Stimulated activated CD8-positive, alpha-beta memory T cell treated with anti-CD3 and anti-CD28 coated beads, Interleukin-12 subunit alpha, Interleukin-12 subunit beta, amount 100 ng/mL, for 24 hours (primary cell): ENCODE measurements around the gene MEIS3.
"Not testable (repeated sequence)": the region's sequence is repeated elsewhere in the genome, so short reads cannot be mapped to it uniquely, and the experiment has no call there.

ENCODE experiments used
- DNase-seq: peaks from one replicate; pipeline ENCODE4 v3.0.0-alpha.2; 2020; ENCODE audit errors: extremely low read depth

Gene MEIS3

GRCh38 chr19:47415953-47416642 is 3.2 kb downstream of the MEIS3 start:
- no peak for DNase-seq

DNA sequence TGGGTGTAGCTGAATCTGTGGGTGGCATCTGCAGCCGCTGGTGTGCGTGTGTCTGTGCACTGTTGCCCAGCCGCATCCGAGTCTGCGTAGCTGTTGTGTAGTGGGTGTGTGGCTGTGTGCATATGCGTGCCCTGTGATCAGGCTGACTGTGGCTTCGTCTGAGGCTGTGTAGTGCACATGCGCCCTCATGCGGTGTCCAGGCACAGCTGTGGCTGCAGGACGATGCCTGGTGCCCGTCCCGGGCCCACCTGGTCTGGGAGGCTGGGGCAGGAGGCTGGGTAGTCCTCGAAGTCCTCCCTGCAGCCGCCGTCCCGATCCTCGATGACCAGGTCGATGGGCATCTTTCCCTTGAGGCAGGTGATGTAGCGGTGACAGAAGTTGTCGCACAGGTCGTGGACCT is 4.9 kb downstream of the MEIS3 start:
- DNase-seq = no peak

DNA sequence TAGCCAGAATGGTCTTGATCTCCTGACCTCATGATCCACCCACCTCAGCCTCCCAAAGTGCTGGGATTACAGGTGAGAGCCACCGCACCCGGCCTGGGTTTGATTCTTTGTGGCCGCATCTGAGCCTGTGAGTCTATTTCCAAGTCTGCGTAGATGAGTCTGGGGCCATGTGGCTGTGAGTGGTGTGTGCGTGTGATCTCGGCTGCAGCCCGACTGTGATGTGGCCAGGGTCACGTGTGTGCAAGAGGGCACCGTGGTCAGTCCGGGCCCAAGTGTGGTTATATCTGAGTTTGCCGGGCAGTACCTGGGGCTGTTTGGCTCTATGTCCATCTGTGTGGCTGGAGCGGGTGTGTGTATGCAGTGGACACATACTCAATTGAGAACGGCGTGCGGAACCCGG is 5.4 kb downstream of the MEIS3 start:
- no peak for DNase-seq

DNA sequence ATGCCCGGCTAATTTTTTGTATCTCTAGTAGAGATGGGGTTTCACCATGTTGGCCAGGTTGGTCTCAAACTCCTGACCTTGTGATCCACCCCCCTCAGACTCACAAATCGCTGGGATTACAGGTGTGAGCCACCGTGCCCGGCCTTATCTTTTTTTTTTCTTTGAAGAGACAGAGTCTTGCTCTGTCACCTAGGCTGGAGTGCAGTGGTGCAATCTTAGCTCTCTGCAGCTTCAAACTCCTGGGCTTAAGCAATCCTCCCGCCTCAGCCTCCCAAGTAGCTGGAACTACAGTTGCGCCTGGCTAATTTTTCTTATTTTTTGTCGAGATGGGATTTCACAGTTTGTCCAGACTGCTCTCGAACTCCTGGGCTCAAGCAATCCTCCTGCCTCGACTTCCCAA is 7.6 kb downstream of the MEIS3 start:
- DNase-seq = not testable (repeated sequence)

GRCh38 chr19:47411101-47411500 is 8.2 kb downstream of the MEIS3 start:
- no peak for DNase-seq

- no peak for DNase-seq
Observed at GRCh38 chr19:47408156-47408938, 11.0 kb downstream of the MEIS3 start.

- no peak for DNase-seq
Observed at GRCh38 chr19:47407417-47407774, 11.9 kb downstream of the MEIS3 start.

- DNase-seq = no peak
Observed at GRCh38 chr19:47406711-47407416, 12.5 kb downstream of the MEIS3 start.

DNA sequence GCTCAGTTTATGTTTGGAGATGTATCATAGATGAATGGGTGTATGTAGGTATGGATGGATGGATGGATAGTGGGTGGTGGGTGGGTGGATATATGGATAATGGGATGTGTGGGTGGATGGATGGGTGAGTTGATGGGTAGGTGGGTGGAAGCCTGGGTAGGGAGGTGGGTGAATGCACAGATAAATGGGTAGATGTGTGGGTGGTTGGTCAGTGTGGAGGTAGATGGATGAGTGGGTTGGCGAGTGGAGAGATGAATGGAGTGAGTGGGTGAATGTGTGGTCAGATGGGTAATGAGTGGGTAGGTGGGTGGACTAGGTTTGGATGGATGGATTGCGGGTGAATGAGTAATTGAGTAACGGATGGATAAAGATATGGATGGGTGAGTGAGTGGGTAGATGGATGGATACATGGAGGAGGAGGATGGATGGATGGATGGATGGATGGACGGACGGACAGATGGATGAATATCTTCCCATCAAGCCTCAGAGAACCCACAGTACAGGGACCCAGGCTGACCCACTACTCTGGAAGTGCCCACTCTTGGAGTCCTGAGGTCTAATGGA is 13.4 kb downstream of the MEIS3 start:
- no peak for DNase-seq

- DNase-seq = no peak
Observed at GRCh38 chr19:47405197-47405550, 14.2 kb downstream of the MEIS3 start.

- DNase-seq = no peak
Observed at GRCh38 chr19:47404334-47405196, 14.8 kb downstream of the MEIS3 start.

DNA sequence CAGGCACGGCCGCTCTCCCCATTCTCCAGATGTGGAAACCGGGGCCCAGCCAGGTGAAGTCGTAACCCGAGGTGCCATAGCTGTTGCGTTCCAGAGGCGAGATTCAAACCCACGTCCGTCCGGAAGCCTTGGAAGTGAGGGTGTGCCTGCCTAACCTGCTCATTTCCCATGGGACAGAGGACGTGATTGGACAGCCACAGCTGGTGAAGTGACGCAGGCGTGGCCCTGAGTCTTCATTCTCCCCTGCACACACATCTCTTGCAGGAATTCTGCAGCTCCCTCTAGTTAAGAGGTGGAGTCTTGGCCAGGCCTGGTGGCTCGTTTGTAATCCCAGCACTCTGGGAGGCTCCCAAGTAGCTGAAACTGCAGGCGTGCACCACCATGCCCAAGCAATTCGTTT is 16.8 kb downstream of the MEIS3 start:
- DNase-seq = no peak

GRCh38 chr19:47398707-47399597 is 20.4 kb downstream of the MEIS3 start:
- DNase-seq = no peak

- DNase-seq = peak; percentile 47
Observed at GRCh38 chr19:47391510-47392223, 27.7 kb downstream of the MEIS3 start.

DNA sequence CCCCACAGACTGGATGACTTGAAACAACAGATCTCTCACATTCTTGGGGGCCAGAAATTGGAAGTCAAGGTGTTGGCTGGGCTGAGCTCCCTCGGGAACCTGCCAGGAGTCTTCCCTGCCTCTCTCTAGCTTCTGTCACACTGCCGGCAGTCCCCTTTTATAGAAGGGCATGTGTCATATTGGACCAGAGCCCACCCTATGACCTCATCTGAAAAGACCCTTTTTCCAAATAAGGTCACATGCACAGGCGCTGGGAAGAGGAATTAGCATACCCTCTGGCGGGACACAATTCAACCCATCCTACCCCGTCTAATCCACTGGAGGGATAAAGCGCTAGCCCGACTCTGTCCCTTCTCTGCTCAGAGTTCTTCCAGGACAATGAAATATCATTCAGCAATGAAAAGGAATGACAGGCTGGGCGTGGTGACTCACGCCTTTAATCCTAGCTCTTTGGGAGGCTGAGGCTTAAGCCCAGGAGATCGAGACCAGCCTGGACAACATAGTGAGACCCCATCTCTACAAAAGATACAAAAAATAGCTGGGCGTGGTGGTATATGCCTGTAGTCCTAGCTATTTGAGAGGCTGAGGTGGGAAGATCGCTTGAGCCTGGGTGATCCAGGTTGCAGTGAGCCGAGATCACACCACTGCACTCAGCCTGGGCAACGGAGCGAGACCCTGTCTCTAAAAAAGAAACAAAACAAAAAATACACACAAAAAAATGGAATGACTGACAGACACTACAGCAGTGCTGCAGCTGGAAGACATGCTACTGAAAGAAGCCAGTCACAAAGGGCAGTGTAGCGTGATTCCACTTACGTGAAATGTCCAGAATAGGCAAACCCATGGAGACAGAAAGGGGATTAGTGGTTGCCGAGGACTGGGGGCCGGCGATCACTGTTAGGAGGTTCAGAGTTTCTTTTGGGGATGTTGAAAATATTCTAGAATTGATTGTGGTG is 28.5 kb downstream of the MEIS3 start:
- DNase-seq = no peak

DNA sequence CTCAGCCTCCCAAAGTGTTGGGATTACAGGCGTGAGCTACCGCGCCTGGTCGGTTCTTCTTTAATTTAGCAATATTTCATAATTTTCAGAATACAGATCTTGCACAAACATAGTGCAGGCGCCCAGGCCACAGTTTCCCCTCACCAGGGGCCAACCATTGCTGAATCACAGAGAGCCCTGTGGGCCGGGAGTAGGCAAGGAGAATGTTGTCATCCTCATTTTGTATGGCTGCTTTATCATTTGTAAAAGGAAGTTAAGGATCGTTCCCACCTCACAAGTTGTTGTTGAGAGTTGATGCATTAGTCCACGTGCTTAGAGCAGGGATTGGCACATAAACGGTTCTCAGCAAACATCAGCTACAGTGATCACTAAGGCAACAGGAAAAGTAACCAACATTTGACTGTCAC is 30.2 kb downstream of the MEIS3 start:
- DNase-seq = no peak

- DNase-seq = not testable (repeated sequence)
Observed at GRCh38 chr19:47388721-47389120, 30.6 kb downstream of the MEIS3 start.

DNA sequence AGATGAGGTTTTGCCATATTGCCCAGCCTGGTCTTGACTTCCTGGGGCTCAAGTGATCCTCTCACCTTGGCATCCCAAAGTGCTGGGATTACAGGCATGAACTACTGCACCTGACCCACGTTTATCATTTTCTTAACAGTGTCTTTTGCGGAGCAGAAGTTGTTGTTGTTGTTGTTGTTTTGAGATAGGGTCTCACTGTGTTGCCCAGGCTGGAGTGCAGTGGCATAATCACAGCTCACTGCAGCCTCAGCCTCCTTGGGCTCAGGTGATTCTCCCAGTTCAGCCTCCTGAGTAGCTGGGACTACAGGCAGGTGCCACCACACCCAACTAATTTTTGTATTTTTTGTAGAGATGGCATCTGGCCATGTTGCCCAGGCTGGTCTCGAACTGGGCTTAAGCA is 31.7 kb downstream of the MEIS3 start:
- not testable (repeated sequence) for DNase-seq

GRCh38 chr19:47386582-47386981 is 32.7 kb downstream of the MEIS3 start:
- not testable (repeated sequence) for DNase-seq
